Pancreas (tissue), 10 donors: Measurements from ENCODE around the gene CLCNKB. TPM values are rescaled to one million over a fixed set of nuclear protein-coding genes. Genes with fewer than 3 reads are reported as not detected.
A peak's percentile ranks its signal among the peaks of the same experiment; 100 is the strongest.
"Not testable (repeated sequence)": the region's sequence is repeated elsewhere in the genome, so short reads cannot be mapped to it uniquely, and the experiment has no call there.

ENCODE experiments used
- ATAC-seq, 4 donors: fragments of 200-7000 bp; cut with Tn5 transposase; one replicate each; pipeline versions ENCODE4 v1.8.0 to v1.9.1; 2020; ENCODE audit warnings: mild to moderate bottlenecking in 4 of 4, moderate library complexity in 4 of 4
- DNase-seq, 6 donors: peaks; one replicate each; pipeline ENCODE4 v3.0.0-alpha.2; 2020
- FAIRE-seq: peaks from 2 replicates; lab custom pipeline; 2012; peaks lifted over from hg19 to GRCh38; lab: Jason Lieb, UNC
- H3K27ac ChIP-seq, 4 donors: fragments of 200-600 bp; sonication (generic); 1 replicate in 3 of 4; 2 replicates in 1 of 4; pipeline versions ENCODE4 v1.5.0 to v1.8.0; 2020
- H3K27me3 ChIP-seq, 4 donors: fragments of 200-600 bp; one replicate each; pipeline ENCODE4 v1.8.0; 2021
- H3K36me3 ChIP-seq, 3 donors: fragments of 200-600 bp; sonication (generic) in 1 of 3; one replicate each; pipeline versions ENCODE4 v1.5.0 to v1.8.0; 2020 to 2021
- H3K4me1 ChIP-seq, 3 donors: fragments of 200-600 bp; one replicate each; pipeline ENCODE4 v1.8.0; 2021
- H3K4me3 ChIP-seq, 4 donors: fragments of 200-600 bp; sonication (generic) in 2 of 4; one replicate each; pipeline versions ENCODE4 v1.5.0 to v1.8.0; 2020 to 2021
- H3K9me3 ChIP-seq, 4 donors: fragments of 200-600 bp; one replicate each; pipeline ENCODE4 v1.8.0; 2021
- WGBS, 2 donors: extraction: QIAGEN DNeasy Blood & Tissue Kit; methylation state at CpG; one replicate each; pipeline ENCODE4 v1.1.7; 2013; 5-methylcytosine and 5-hydroxymethylcytosine counted together
- intact Hi-C, 3 donors: fragments of 100-400 bp; cut with DNase I; formaldehyde crosslinking; loops; one replicate each; pipeline versions ENCODE4 v1.11.1 to v1.14.2; 2022
- polyA plus RNA-seq, 2 donors: library from polyadenylated mRNA; stranded (reverse); fragments of 200-250 nt; gene quantifications; one replicate each; pipeline ENCODE4 v1.2.3, GENCODE V29; 2013
- total RNA-seq, 6 donors: library from RNA; stranded (reverse); fragmentation: NEBNext Ultra II Directional in 4 of 6; extraction: Animal tissue kit (Norgen Biotek cat#: 25700) in 4 of 6; gene quantifications; one replicate each; pipeline versions ENCODE4 v1.2.1 to v1.2.4, GENCODE V29; 2021 to 2023
- TF ChIP-seq, protein P1 (sequence below), 4 donors: fragments of 200-600 bp; sonication (generic) in 3 of 4; IDR thresholded peaks; one replicate each; pipeline versions ENCODE4 v1.5.0 to v1.8.0; 2021; ENCODE audit warnings: antibody characterized with exemption in 4 of 4
- donor health status: healthy with polysubstance abuse.
- donor health status: DM: no; HTN: no; CAD: no; lungs with moderate emphysema.
- donor health status: DM: no; HTN: no; CAD: no.
- donor health status: control.
- donor health status: control.
- donor health status: Bipolar disorder and iron deficiency.
- donor health status: DM: yes; HTN: yes; CAD: no.
- donor health status: DM: no; HTN: no; CAD: no.
- donor health status: DM: no; HTN: no; CAD: no.
- donor health status: DM: yes; HTN: yes; CAD: no.

The CLCNKB gene
- total and polyA plus RNA-seq, 8 donors = 0.54 to 1.7 (median 0.93) TPM

DNA sequence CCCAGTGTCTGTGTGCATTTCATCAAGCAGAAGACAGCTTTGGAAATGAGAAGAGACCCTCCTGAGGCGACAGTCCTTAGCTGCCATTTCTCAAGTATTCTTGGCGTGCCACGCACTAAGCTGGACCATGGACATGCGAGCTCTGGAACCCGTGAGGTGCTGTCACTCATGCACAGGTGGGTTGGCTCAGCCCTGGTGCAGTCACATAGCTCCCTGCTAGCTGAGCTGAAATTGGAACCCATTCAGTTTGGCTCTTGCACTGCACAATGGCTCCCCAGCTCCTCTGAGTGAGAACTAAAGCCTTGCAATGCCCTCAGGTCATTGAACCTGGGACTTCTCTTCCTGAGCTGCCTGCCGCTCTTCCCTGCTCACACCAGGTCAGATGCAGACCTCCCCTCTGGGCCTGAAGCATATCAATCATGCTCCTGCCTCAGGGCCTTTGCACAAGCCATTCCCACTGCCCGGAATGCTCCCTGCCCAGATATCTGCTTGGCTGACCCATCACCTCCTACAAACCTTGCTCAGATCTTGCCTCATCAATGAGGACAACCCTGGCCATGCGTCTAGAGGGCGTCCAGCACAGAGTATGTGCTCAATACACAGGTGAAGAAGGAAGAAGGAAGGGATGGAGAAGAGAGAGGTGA, 45.8 kb upstream of the CLCNKB start:
- intact Hi-C loops = loop anchor here in 2 of 3 donors (5.0 to 10.0 kb wide), 2 partner anchors 190 to 193 kb away; partner anchors contain the start of gene UQCRHL (in 2 of the 2)
- 82 to 85% methylated on average over 9 of the region's 9 CpGs for WGBS, 2 donors

DNA sequence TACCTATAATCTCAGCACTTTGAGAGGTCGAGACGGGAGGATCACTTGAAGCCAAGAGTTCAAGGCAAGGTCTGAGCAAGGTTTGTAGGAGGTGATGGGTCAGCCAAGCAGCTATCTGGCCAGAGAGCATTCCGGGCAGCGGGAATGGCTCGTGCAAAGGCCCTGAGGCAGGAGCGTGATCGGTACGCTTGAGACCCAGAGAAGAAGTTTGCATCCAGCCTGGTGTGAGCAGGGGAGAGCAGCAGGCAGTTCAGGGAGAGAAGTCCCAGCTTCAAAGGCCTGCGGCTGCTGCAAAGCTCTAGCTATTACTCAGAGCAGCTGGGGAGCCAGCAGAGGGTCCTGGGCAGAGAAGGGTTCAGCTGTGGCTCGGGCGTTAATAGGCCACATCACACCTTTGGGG, 44.7 kb upstream of the CLCNKB start:
- Histone ChIP-seq H3K4me1 (no peaks in the 10 kb centered on the region), H3K27me3 (no peaks in the 10 kb centered on the region), H3K9me3 (no peaks in the 10 kb centered on the region), H3K4me3 (no peak overlapping the region), H3K36me3 (no peaks in the 10 kb centered on the region), H3K27ac (no peak overlapping the region)
- FAIRE-seq (no peak), ATAC-seq (no peak), DNase-seq (peak in 1 of 6 donors; percentile 31)
- 92 to 96% methylated on average over 11 of the region's 11 CpGs for WGBS, 2 donors
- intact Hi-C loops = loop anchor here in 2 of 3 donors (5.0 to 10.0 kb wide), 2 partner anchors 192 to 194 kb away; partner anchors contain the start of gene UQCRHL (in 2 of the 2)
- TF ChIP-seq, protein P1, sequence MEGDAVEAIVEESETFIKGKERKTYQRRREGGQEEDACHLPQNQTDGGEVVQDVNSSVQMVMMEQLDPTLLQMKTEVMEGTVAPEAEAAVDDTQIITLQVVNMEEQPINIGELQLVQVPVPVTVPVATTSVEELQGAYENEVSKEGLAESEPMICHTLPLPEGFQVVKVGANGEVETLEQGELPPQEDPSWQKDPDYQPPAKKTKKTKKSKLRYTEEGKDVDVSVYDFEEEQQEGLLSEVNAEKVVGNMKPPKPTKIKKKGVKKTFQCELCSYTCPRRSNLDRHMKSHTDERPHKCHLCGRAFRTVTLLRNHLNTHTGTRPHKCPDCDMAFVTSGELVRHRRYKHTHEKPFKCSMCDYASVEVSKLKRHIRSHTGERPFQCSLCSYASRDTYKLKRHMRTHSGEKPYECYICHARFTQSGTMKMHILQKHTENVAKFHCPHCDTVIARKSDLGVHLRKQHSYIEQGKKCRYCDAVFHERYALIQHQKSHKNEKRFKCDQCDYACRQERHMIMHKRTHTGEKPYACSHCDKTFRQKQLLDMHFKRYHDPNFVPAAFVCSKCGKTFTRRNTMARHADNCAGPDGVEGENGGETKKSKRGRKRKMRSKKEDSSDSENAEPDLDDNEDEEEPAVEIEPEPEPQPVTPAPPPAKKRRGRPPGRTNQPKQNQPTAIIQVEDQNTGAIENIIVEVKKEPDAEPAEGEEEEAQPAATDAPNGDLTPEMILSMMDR (IDR thresholded peaks at IDR 0.05) = no peak

More for the DNA sequence above, 45.8 kb upstream of the CLCNKB start:
- FAIRE-seq (no peak), ATAC-seq (no peak), DNase-seq (peak in 1 of 6 donors; percentile 16)
- Histone ChIP-seq H3K27ac (no peak overlapping the region), H3K9me3 (no peaks in the 10 kb centered on the region), H3K4me3 (no peak overlapping the region), H3K27me3 (no peaks in the 10 kb centered on the region), H3K36me3 (no peaks in the 10 kb centered on the region), H3K4me1 (no peaks in the 10 kb centered on the region)
- TF ChIP-seq, protein P1 (IDR thresholded peaks at IDR 0.05) = no peak

DNA sequence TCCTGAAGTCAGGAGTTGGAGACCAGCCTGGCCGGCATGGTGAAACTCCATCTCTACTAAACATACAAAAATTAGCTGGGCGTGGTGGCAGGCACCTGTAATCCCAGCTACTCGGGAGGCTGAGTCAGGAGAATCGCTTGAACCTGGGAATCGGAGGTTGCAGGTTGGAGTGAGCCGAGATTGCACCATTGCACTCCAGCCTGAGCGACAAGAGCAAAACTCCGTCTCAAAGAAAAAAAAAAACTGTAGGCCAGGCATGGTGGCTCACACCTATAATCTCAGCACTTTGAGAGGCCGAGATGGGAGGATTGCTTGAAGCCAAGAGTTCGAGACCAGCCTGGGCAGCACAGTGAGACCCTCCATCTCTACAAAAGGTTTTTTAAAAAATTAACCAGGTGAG, 42.3 kb upstream of the CLCNKB start:
- H3K4me3 ChIP-seq, intact Hi-C loops, DNase-seq, FAIRE-seq, H3K27ac ChIP-seq, H3K27me3 ChIP-seq, H3K36me3 ChIP-seq, ATAC-seq, H3K4me1 ChIP-seq, H3K9me3 ChIP-seq: not testable (repeated sequence)
- WGBS, 2 donors = 84 to 92% methylated on average over 10 of the region's 10 CpGs

DNA sequence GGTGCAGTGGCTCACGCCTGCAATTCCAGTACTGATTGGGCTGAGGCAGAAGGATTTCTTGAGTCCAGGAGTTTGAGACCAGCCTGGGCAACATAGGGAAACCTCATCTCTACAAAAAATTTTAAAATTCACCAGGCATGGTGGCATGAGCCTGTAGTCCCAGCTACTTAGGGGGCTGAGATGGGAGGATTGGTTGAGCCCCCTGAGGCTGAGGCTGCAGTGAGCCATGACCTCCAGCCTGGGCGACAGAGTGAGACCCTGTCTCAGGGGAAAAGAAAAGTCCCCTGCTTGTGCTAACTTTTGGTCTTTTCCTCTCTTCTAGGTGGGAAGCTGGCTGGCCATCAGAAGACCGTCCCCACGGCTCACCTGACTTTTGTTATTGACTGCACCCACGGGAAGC, 38.0 kb upstream of the CLCNKB start:
- no peaks in the 10 kb centered on the region for H3K36me3 ChIP-seq
- ATAC-seq = no peak
- no peaks in the 10 kb centered on the region for H3K9me3 ChIP-seq
- FAIRE-seq = no peak
- TF ChIP-seq, protein P1 (IDR thresholded peaks at IDR 0.05) = no peak
- H3K27me3 ChIP-seq = no peaks in the 10 kb centered on the region
- intact Hi-C loops = loop anchor here in 2 of 3 donors (5.0 kb wide), 2 partner anchors 47 to 52 kb away; no protein-coding TSS in a partner anchor
- H3K4me1 ChIP-seq = no peaks in the 10 kb centered on the region
- no peak overlapping the region for H3K27ac ChIP-seq
- peak in 2 of 6 donors; percentile 15 to 22 for DNase-seq
- WGBS, 2 donors = 74 to 83% methylated on average over 5 of the region's 5 CpGs
- no peak overlapping the region for H3K4me3 ChIP-seq

DNA sequence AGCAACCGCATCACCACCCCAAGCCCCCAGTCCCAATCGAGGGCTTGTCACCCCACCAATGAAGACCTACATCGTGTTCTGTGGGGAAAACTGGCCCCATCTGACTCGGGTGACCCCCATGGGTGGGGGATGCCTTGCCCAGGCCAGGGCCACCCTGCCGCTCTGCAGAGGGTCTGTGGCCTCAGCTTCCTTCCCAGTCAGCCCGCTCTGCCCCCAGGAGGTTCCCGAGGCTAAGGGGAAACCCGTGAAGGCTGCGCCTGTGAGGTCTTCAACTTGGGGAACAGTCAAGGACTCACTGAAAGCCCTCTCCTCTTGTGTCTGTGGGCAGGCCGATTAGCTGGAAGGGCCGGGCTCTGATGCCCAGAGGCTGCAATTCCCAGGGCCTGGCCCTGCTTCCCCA, 37.6 kb upstream of the CLCNKB start:
- FAIRE-seq (no peak), ATAC-seq (no peak), DNase-seq (peak in 2 of 6 donors; percentile 33 to 39)
- Histone ChIP-seq H3K4me1 (no peaks in the 10 kb centered on the region), H3K27ac (no peak overlapping the region), H3K27me3 (no peaks in the 10 kb centered on the region), H3K36me3 (no peaks in the 10 kb centered on the region), H3K9me3 (no peaks in the 10 kb centered on the region), H3K4me3 (no peak overlapping the region)
- intact Hi-C loops = loop anchor here in 2 of 3 donors (5.0 kb wide), 2 partner anchors 46 to 51 kb away; no protein-coding TSS in a partner anchor
- WGBS, 2 donors = 69 to 86% methylated on average over 11 of the region's 11 CpGs
- TF ChIP-seq, protein P1 (IDR thresholded peaks at IDR 0.05) = no peak
